Stimulated activated CD8-positive, alpha-beta memory T cell treated with anti-CD3 and anti-CD28 coated beads, Interleukin-15, amount 100 ng/mL, for 4 hours (primary cell): ENCODE data around the gene CCDC87.
A peak's percentile ranks its signal among the peaks of the same experiment; 100 is the strongest.
"Not testable (repeated sequence)": the region's sequence is repeated elsewhere in the genome, so short reads cannot be mapped to it uniquely, and the experiment has no call there.

Experiments used
- DNase-seq, 2 donors: peaks; one replicate each; pipeline ENCODE4 v3.0.0-alpha.2; 2020; ENCODE audit warnings: low read depth in 2 of 2

The CCDC87 gene

GRCh38 chr11:66555416-66555815 lies 37.4 kb downstream of the CCDC87 start:
- DNase-seq: no peak

GRCh38 chr11:66554602-66555001 lies 38.3 kb downstream of the CCDC87 start:
- no peak for DNase-seq

GRCh38 chr11:66550887-66551286 lies 42.0 kb downstream of the CCDC87 start:
- DNase-seq: no peak

GRCh38 chr11:66549696-66550095 lies 43.2 kb downstream of the CCDC87 start:
- no peak for DNase-seq

GRCh38 chr11:66548774-66549630 lies 43.9 kb downstream of the CCDC87 start:
- DNase-seq: no peak

- no peak for DNase-seq
Observed at GRCh38 chr11:66548041-66548440, 44.8 kb downstream of the CCDC87 start.

- no peak for DNase-seq
Observed at GRCh38 chr11:66547662-66548009, 45.2 kb downstream of the CCDC87 start.

- no peak for DNase-seq
Observed at GRCh38 chr11:66546966-66547661, 45.7 kb downstream of the CCDC87 start.

GRCh38 chr11:66546368-66546965 lies 46.4 kb downstream of the CCDC87 start, which contains the start of gene ACTN3:
Gene ACTN3 (plus strand): TSS chr11:66546903. CDS start chr11:66546938, 35 bp downstream.
- no peak for DNase-seq

- DNase-seq: peak; percentile 65 to 69
Observed at GRCh38 chr11:66545701-66546367, 47.0 kb downstream of the CCDC87 start, which contains the start of gene ZDHHC24. Gene ZDHHC24 (minus strand): TSS chr11:66546048. CDS start chr11:66546003, 45 bp downstream.

- not testable (repeated sequence) for DNase-seq
Observed at GRCh38 chr11:66544952-66545351, 47.9 kb downstream of the CCDC87 start.

- peak; percentile 25 for DNase-seq
Observed at GRCh38 chr11:66543263-66544107, 49.4 kb downstream of the CCDC87 start.

GRCh38 chr11:66542362-66542761 lies 50.5 kb downstream of the CCDC87 start:
- no peak for DNase-seq

GRCh38 chr11:66541892-66542291 lies 51.0 kb downstream of the CCDC87 start:
- no peak for DNase-seq

- DNase-seq: not testable (repeated sequence)
Observed at GRCh38 chr11:66540598-66540997, 52.3 kb downstream of the CCDC87 start.
